ENCODE data around the gene CDC40. TPM values are rescaled to one million over a fixed set of nuclear protein-coding genes. Genes with fewer than 3 reads are reported as not detected.

CDC40 gene
- total RNA-seq, 1 donor: 21.8 TPM

DNA sequence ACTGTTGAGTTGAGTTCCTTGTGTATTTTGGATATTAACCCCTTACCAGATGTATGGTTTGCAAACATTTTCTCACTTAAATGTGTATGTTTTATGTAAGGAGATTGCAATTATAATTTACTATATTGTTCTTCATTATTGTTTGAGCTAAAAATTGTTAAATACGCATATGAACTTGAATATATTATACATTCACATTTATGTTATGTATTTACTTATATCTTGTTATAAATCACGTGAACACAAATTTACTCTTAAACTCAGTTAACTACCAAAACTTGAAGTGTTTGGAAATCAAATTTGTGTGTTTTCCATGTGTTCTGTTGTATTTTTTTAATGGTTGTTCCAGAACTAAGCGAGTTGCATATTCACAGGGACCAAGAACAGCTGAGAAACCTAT, 18.3 kb downstream of the CDC40 start:
- TF ChIP-seq CTCF (IDR thresholded peaks at IDR 0.05; ENCODE audit: insufficient read depth, low read length): no peak
- no peak for DNase-seq (ENCODE audit: low read depth)
- no peak overlapping the region for H3K4me3 ChIP-seq (ENCODE audit: low read depth, low read length)

DNA sequence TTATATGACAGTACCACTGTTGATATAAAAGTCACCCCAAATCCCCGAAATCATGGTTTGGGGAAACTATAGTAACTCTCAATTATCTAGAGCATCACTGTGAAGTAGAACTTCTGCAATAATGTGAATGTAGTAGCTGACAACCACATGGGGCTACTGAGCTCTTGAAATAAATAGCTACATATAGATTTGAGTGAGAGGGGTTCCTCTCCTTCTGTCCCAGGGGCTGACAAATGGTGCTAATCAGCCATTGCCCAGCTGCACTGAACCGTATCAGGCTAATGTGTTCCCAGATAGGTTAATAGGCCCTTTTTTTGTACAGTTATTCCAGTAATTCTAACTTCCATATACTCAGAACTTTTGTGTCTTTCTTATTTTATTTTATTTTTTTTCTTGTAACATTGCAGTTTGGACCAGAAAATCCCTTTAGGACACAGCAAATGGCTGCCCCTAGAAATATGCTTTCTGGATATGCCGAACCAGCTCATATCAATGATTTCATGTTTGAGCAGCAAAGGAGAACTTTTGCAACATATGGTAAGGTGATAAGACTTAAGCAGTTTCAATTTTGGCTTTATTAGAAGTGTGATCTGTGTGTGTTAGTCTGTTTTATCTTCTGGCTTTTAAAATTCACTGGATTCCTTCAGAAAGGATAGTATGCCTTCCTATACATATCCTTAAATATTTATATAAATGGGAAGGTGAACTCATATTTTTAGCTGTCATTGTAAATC, 21.1 kb downstream of the CDC40 start:
- H3K4me3 ChIP-seq (ENCODE audit: low read depth, low read length): no peak overlapping the region
- TF ChIP-seq CTCF (IDR thresholded peaks at IDR 0.05; ENCODE audit: insufficient read depth, low read length): no peak
- no peak for DNase-seq (ENCODE audit: low read depth)

GRCh38 chr6:110207652-110208051, 27.4 kb downstream of the CDC40 start:
- DNase-seq (ENCODE audit: low read depth): peak; percentile 4
- no peak for TF ChIP-seq CTCF (IDR thresholded peaks at IDR 0.05; ENCODE audit: insufficient read depth, low read length)
- no peak overlapping the region for H3K4me3 ChIP-seq (ENCODE audit: low read depth, low read length)

DNA sequence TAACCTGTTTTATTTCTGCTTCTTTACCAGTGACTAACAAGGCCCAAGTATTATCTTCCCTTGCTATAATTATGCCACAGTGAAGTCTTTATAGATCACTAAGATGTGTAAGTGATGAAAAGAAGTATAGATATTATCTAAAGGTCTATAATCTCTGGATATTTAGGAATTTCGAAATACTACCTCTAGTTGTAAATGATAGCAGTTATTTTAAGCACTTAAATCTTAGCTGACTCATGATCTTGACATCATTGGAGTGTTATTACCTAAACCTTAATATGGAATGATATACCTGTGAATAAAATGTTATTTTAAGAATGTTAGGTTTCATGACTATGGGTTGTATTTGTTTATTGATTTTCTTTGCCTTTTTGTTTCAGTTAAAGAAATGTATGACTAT, 31.5 kb downstream of the CDC40 start:
- no peak overlapping the region for H3K4me3 ChIP-seq (ENCODE audit: low read depth, low read length)
- no peak for TF ChIP-seq CTCF (IDR thresholded peaks at IDR 0.05; ENCODE audit: insufficient read depth, low read length)
- DNase-seq (ENCODE audit: low read depth): no peak

- DNase-seq (ENCODE audit: low read depth): no peak
- no peak for TF ChIP-seq CTCF (IDR thresholded peaks at IDR 0.05; ENCODE audit: insufficient read depth, low read length)
- H3K4me3 ChIP-seq (ENCODE audit: low read depth, low read length): no peak overlapping the region
These were observed 34.1 kb downstream of the CDC40 start for GRCh38 chr6:110214338-110214737.

- no peak for DNase-seq (ENCODE audit: low read depth)
- TF ChIP-seq CTCF (IDR thresholded peaks at IDR 0.05; ENCODE audit: insufficient read depth, low read length): no peak
- H3K4me3 ChIP-seq (ENCODE audit: low read depth, low read length): no peak overlapping the region
These were observed 35.9 kb downstream of the CDC40 start for GRCh38 chr6:110216140-110216539.

DNA sequence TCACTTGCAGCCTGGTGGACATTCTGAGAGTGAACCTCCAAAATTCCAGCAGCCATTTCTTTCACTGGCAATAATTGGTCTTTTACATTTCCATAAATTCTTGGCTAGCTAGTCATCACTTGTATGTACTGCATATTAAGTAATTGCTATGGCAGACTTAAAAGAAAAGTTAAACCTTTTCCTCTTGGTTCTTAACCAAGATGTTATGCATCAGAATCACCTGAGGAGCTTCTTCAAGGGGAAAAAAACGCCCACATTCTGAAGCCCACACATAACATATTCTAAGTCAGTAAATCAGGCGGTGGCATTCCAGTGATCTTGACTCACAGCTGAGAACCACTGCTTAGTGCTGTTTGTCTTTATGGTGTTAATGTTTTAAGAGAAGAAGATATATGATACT, 37.0 kb downstream of the CDC40 start:
- no peak overlapping the region for H3K4me3 ChIP-seq (ENCODE audit: low read depth, low read length)
- no peak for DNase-seq (ENCODE audit: low read depth)
- no peak for TF ChIP-seq CTCF (IDR thresholded peaks at IDR 0.05; ENCODE audit: insufficient read depth, low read length)
